OCI-LY3 (cell line): ENCODE measurements around the gene ZNF438.

Experiments used
- H2AFZ ChIP-seq: fragments of 200-600, 300-600 bp; shearing (Covaris generic); 2 replicates; pipeline ENCODE4 v1.6.0; 2014; ENCODE audit warnings: antibody characterized with exemption, low read depth, low read length
- H3K27ac ChIP-seq: fragments of 200-600, 300-600 bp; sonication (generic); 2 replicates; pipeline ENCODE4 v1.5.1; 2014; ENCODE audit warnings: mild to moderate bottlenecking, low read length, moderate library complexity, mixed read lengths
- H3K27me3 ChIP-seq: fragments of 200-600, 300-600 bp; sonication (generic); 2 replicates; pipeline ENCODE4 v1.6.1; 2014; ENCODE audit warnings: low read depth, low read length, mixed read lengths
- H3K36me3 ChIP-seq: fragments of 200-600, 300-600 bp; sonication (generic); replicated peaks from 2 replicates; pipeline ENCODE3; 2014; ENCODE audit warnings: low read depth, low read length, mixed read lengths
- H3K4me1 ChIP-seq: fragments of 300-600, 200-600 bp; sonication (generic); 2 replicates; pipeline ENCODE4 v1.6.1; 2014; ENCODE audit warnings: low read length, mixed read lengths
- H3K4me2 ChIP-seq: fragments of 200-600, 300-600 bp; sonication (generic); 2 replicates; pipeline ENCODE4 v1.6.1; 2014; ENCODE audit warnings: low read length, mixed read lengths
- H3K4me3 ChIP-seq: fragments of 300-600, 200-600 bp; sonication (generic); 2 replicates; pipeline ENCODE4 v1.5.1; 2014; ENCODE audit warnings: antibody characterized with exemption, mild to moderate bottlenecking, low read length, moderate library complexity
- H3K79me2 ChIP-seq: fragments of 300-600, 200-600 bp; shearing (Covaris generic); 2 replicates; pipeline ENCODE4 v1.6.1; 2014; ENCODE audit warnings: mild to moderate bottlenecking, low read length, mixed read lengths
- H3K9ac ChIP-seq: fragments of 300-600, 200-600 bp; shearing (Covaris generic); 2 replicates; pipeline ENCODE4 v1.6.0; 2014; ENCODE audit warnings: mild to moderate bottlenecking, low read length, moderate library complexity
- H3K9me3 ChIP-seq: fragments of 200-600, 300-600 bp; shearing (Covaris generic); 2 replicates; pipeline ENCODE4 v1.6.1; 2014; ENCODE audit warnings: low read length, mixed read lengths; ENCODE audit not compliant: insufficient read depth
- H4K20me1 ChIP-seq: fragments of 200-600, 300-600 bp; sonication (generic); 2 replicates; pipeline ENCODE4 v1.6.1; 2016; ENCODE audit warnings: low read length, mixed read lengths; ENCODE audit not compliant: insufficient read depth
- CTCF ChIP-seq: fragments of 200-600, 300-600 bp; sonication (generic); IDR thresholded peaks from 2 replicates; pipeline ENCODE4 v1.5.1; 2014; ENCODE audit warnings: antibody characterized with exemption, low read length, low read depth
- EZH2phosphoT487 ChIP-seq: fragments of 200-600 bp; shearing (Covaris generic); IDR thresholded peaks from 2 replicates; pipeline ENCODE4 v1.6.1; 2018; ENCODE audit warnings: antibody characterized with exemption, mixed run types, low read depth

The ZNF438 gene

GRCh38 chr10:30835146-30835545 is 196.5 kb downstream of the ZNF438 start:
- no peak overlapping the region for H3K9ac ChIP-seq
- H3K4me2 ChIP-seq: no peak overlapping the region
- H3K9me3 ChIP-seq: no peaks in the 10 kb centered on the region
- H3K4me1 ChIP-seq: no peaks in the 10 kb centered on the region
- no peak overlapping the region for H3K27ac ChIP-seq
- TF ChIP-seq CTCF: no peak
- no peak for TF ChIP-seq EZH2phosphoT487
- H4K20me1 ChIP-seq: no peaks in the 10 kb centered on the region
- H2AFZ ChIP-seq: no peak overlapping the region
- no peaks in the 10 kb centered on the region for H3K27me3 ChIP-seq
- H3K79me2 ChIP-seq: no peaks in the 10 kb centered on the region
- no peaks in the 10 kb centered on the region for H3K36me3 ChIP-seq
- no peak overlapping the region for H3K4me3 ChIP-seq

- H3K4me2 ChIP-seq: no peak overlapping the region
- H3K27ac ChIP-seq: no peak overlapping the region
- H4K20me1 ChIP-seq: no peaks in the 10 kb centered on the region
- no peaks in the 10 kb centered on the region for H3K36me3 ChIP-seq
- no peak overlapping the region for H3K4me3 ChIP-seq
- TF ChIP-seq CTCF: no peak
- TF ChIP-seq EZH2phosphoT487: no peak
- H3K27me3 ChIP-seq: no peaks in the 10 kb centered on the region
- no peaks in the 10 kb centered on the region for H3K4me1 ChIP-seq
- H3K79me2 ChIP-seq: no peaks in the 10 kb centered on the region
- H2AFZ ChIP-seq: no peak overlapping the region
- H3K9me3 ChIP-seq: no peaks in the 10 kb centered on the region
- no peak overlapping the region for H3K9ac ChIP-seq
Measured at GRCh38 chr10:30834651-30835050, 197.0 kb downstream of the ZNF438 start.

GRCh38 chr10:30834153-30834552 is 197.5 kb downstream of the ZNF438 start:
- no peaks in the 10 kb centered on the region for H3K27me3 ChIP-seq
- H3K4me3 ChIP-seq: no peak overlapping the region
- no peaks in the 10 kb centered on the region for H3K79me2 ChIP-seq
- H3K4me2 ChIP-seq: no peak overlapping the region
- H3K27ac ChIP-seq: no peak overlapping the region
- no peaks in the 10 kb centered on the region for H3K36me3 ChIP-seq
- H3K9ac ChIP-seq: no peak overlapping the region
- H4K20me1 ChIP-seq: no peaks in the 10 kb centered on the region
- no peak overlapping the region for H2AFZ ChIP-seq
- H3K4me1 ChIP-seq: no peaks in the 10 kb centered on the region
- H3K9me3 ChIP-seq: no peaks in the 10 kb centered on the region
- TF ChIP-seq CTCF: no peak
- TF ChIP-seq EZH2phosphoT487: no peak

GRCh38 chr10:30833628-30833970 is 198.1 kb downstream of the ZNF438 start:
- Histone ChIP-seq H3K4me1 (no peaks in the 10 kb centered on the region), H3K4me3 (no peak overlapping the region), H3K27me3 (no peaks in the 10 kb centered on the region), H3K9me3 (no peaks in the 10 kb centered on the region), H4K20me1 (no peaks in the 10 kb centered on the region), H3K27ac (no peak overlapping the region), H3K36me3 (no peaks in the 10 kb centered on the region), H3K4me2 (no peak overlapping the region), H2AFZ (no peak overlapping the region), H3K79me2 (no peaks in the 10 kb centered on the region), H3K9ac (no peak overlapping the region)
- TF ChIP-seq CTCF: no peak
- no peak for TF ChIP-seq EZH2phosphoT487
